ENCODE data around the gene CASQ2. TPM values are rescaled to one million over a fixed set of nuclear protein-coding genes. Genes with fewer than 3 reads are reported as not detected.

Gene CASQ2
- total RNA-seq, 1 experiment from 2014 or later: not detected

- H3K4me3 ChIP-seq (replicated peaks in 1 of 2; ENCODE audit: low read depth in 1 of 2, low read length in 2 of 2): no peak overlapping the region
- H3K9ac ChIP-seq (ENCODE audit: low read length): no peak overlapping the region
- no peaks in the 10 kb centered on the region for H4K20me1 ChIP-seq (ENCODE audit: insufficient read depth)
- RAD21 ChIA-PET (ENCODE audit: low non-redundant PET in 1 of 2, low total read pairs in 2 of 2, uncharacterized antibody in 2 of 2, unreplicated experiment in 2 of 2): interaction anchor here (0.7 to 1.5 kb wide), 7 partner anchors 8 to 792 kb away, joined by 3 to 12 read pairs (median 5); partner anchors contain the start of gene VANGL1 (in 1 of the 2)
- no peaks in the 10 kb centered on the region for H3K4me1 ChIP-seq (ENCODE audit: control insufficient read depth in 1 of 2, insufficient read depth in 2 of 2, low read length in 2 of 2)
- no peak for TF ChIP-seq SIN3A (IDR thresholded peaks at IDR 0.05; ENCODE audit: low read depth)
- TF ChIP-seq RAD21 (IDR thresholded peaks at IDR 0.05; ENCODE audit: low read depth): peak; percentile 65
- no peak for TF ChIP-seq JUND (IDR thresholded peaks at IDR 0.05)
- TF ChIP-seq SP1 (IDR thresholded peaks at IDR 0.05; ENCODE audit: low read depth): no peak
- no peak for TF ChIP-seq ZFX (IDR thresholded peaks at IDR 0.05)
- no peak for TF ChIP-seq ZNF274 (IDR thresholded peaks at IDR 0.05; ENCODE audit: low read depth, low read length)
- no peak for TF ChIP-seq EZH2 (IDR thresholded peaks at IDR 0.05)
- no peak for TF ChIP-seq CBX3 (IDR thresholded peaks at IDR 0.05; ENCODE audit: low read depth)
- TF ChIP-seq ZBTB33 (IDR thresholded peaks at IDR 0.05; ENCODE audit: extremely low read depth, insufficient replicate concordance, low read length): no peak
- TF ChIP-seq CTCF (IDR thresholded peaks at IDR 0.05 in 2 of 3, conservative IDR thresholded peaks at IDR 0.05 in 1 of 3; ENCODE audit: borderline replicate concordance in 1 of 3, insufficient read depth in 1 of 3, low read depth in 2 of 3, low read length in 2 of 3): peak; percentile 60 to 86 (median 64); a peak in 5 of 6 replicates
- TF ChIP-seq TCF7L2 (IDR thresholded peaks at IDR 0.05; ENCODE audit: borderline replicate concordance, extremely low read depth, insufficient read depth, insufficient read length): no peak
- H3K9me2 ChIP-seq (ENCODE audit: insufficient read depth): no peaks in the 10 kb centered on the region
- H3K27me3 ChIP-seq (ENCODE audit: insufficient read depth, low read length): no peaks in the 10 kb centered on the region; the same call in 1 of the 2 replicates
- ATAC-seq (peak; percentile 87), DNase-seq (ENCODE audit: low read depth, low spot score) (peak; percentile 51)
- no peaks in the 10 kb centered on the region for H3K36me3 ChIP-seq (ENCODE audit: control insufficient read depth in 1 of 2, insufficient read depth in 2 of 2, low read length in 2 of 2)
- intact Hi-C loops (cut with micrococcal nuclease): loop anchor here (1.0 to 5.0 kb wide), 3 partner anchors 55 to 99 kb away; no protein-coding TSS in a partner anchor
- POLR2A ChIA-PET: no interaction called here
- CTCF ChIA-PET: interaction anchor here (0.6 to 4.0 kb wide), 35 partner anchors 8 to 793 kb away, joined by 3 to 32 read pairs (median 5); no protein-coding TSS in a partner anchor
- H3K4me2 ChIP-seq (ENCODE audit: low read length): no peak overlapping the region
- no peaks in the 10 kb centered on the region for H3K9me3 ChIP-seq (ENCODE audit: control insufficient read depth in 1 of 2, insufficient read depth in 1 of 2, low read depth in 1 of 2, low read length in 2 of 2)
- no peaks in the 10 kb centered on the region for H3K79me2 ChIP-seq (ENCODE audit: insufficient read depth, low read length)
- no peak overlapping the region for H3K27ac ChIP-seq (ENCODE audit: low read depth, low read length)
- BruUV-seq (replicated peaks): no TSS peak
- peak overlapping the region; percentile 60 for H2AFZ ChIP-seq (ENCODE audit: low read depth, low read length, poor library complexity, severe bottlenecking)
Measured at GRCh38 chr1:115706587-115707425, 61.7 kb downstream of the CASQ2 start.
